NK-92 (cell line): ENCODE measurements around the gene TNFAIP8L3.

Experiments
- DNase-seq: peaks from one replicate; lab custom pipeline; 2025; ENCODE audit not compliant: unreplicated experiment; lab: John Stamatoyannopoulos, UW

TNFAIP8L3 gene

GRCh38 chr15:51090753-51091152, 4.0 kb downstream of the TNFAIP8L3 start:
- no peak for DNase-seq

- DNase-seq, result no peak
Measured at GRCh38 chr15:51089699-51090453, 4.8 kb downstream of the TNFAIP8L3 start.

GRCh38 chr15:51089041-51089440, 5.7 kb downstream of the TNFAIP8L3 start:
- DNase-seq, result no peak

- no peak for DNase-seq
Measured at GRCh38 chr15:51088585-51088984, 6.1 kb downstream of the TNFAIP8L3 start.

GRCh38 chr15:51087513-51087912, 7.2 kb downstream of the TNFAIP8L3 start:
- no peak for DNase-seq

GRCh38 chr15:51086409-51086808, 8.3 kb downstream of the TNFAIP8L3 start:
- DNase-seq, result no peak

- DNase-seq, result no peak
Measured at GRCh38 chr15:51085764-51086163, 8.9 kb downstream of the TNFAIP8L3 start.

GRCh38 chr15:51083641-51084166, 11.0 kb downstream of the TNFAIP8L3 start:
- no peak for DNase-seq

- no peak for DNase-seq
Measured at GRCh38 chr15:51082246-51082645, 12.5 kb downstream of the TNFAIP8L3 start.

- DNase-seq, result no peak
Measured at GRCh38 chr15:51080286-51080685, 14.4 kb downstream of the TNFAIP8L3 start.

GRCh38 chr15:51079226-51079625, 15.5 kb downstream of the TNFAIP8L3 start:
- no peak for DNase-seq

- DNase-seq, result no peak
Measured at GRCh38 chr15:51077221-51078153, 17.2 kb downstream of the TNFAIP8L3 start.

GRCh38 chr15:51076524-51077220, 18.0 kb downstream of the TNFAIP8L3 start:
- DNase-seq, result no peak

- DNase-seq, result no peak
Measured at GRCh38 chr15:51075826-51076523, 18.7 kb downstream of the TNFAIP8L3 start.

GRCh38 chr15:51075364-51075763, 19.3 kb downstream of the TNFAIP8L3 start:
- no peak for DNase-seq

- DNase-seq, result no peak
Measured at GRCh38 chr15:51074926-51075325, 19.8 kb downstream of the TNFAIP8L3 start.

- no peak for DNase-seq
Measured at GRCh38 chr15:51071578-51071977, 23.1 kb downstream of the TNFAIP8L3 start.

- no peak for DNase-seq
Measured at GRCh38 chr15:51069983-51070382, 24.7 kb downstream of the TNFAIP8L3 start.

- no peak for DNase-seq
Measured at GRCh38 chr15:51067510-51067909, 27.2 kb downstream of the TNFAIP8L3 start.

- DNase-seq, result no peak
Measured at GRCh38 chr15:51065781-51066180, 28.9 kb downstream of the TNFAIP8L3 start.

- no peak for DNase-seq
Measured at GRCh38 chr15:51065261-51065660, 29.4 kb downstream of the TNFAIP8L3 start.
